GM10847 (cell line): ENCODE measurements around the gene KIAA1671.

Source experiments
- POLR2A ChIP-seq: IDR thresholded peaks from 2 replicates; pipeline ENCODE4 v1.6.1; 2011; ENCODE audit not compliant: insufficient read length; ENCODE audit errors: extremely low read depth

The KIAA1671 gene

GRCh38 chr22:25125693-25126357, 173.3 kb downstream of the KIAA1671 start:
- no peak for TF ChIP-seq POLR2A

GRCh38 chr22:25126510-25126909, 174.0 kb downstream of the KIAA1671 start:
- no peak for TF ChIP-seq POLR2A

- no peak for TF ChIP-seq POLR2A
Measured at GRCh38 chr22:25127318-25127717, 174.8 kb downstream of the KIAA1671 start.

- TF ChIP-seq POLR2A: no peak
Measured at GRCh38 chr22:25130462-25130861, 177.9 kb downstream of the KIAA1671 start.

- TF ChIP-seq POLR2A: no peak
Measured at GRCh38 chr22:25131198-25131887, 178.8 kb downstream of the KIAA1671 start.

GRCh38 chr22:25134028-25134427, 181.5 kb downstream of the KIAA1671 start:
- TF ChIP-seq POLR2A: no peak

GRCh38 chr22:25134451-25134850, 181.9 kb downstream of the KIAA1671 start:
- no peak for TF ChIP-seq POLR2A

GRCh38 chr22:25136953-25137576, 184.5 kb downstream of the KIAA1671 start:
- no peak for TF ChIP-seq POLR2A

GRCh38 chr22:25137577-25138525, 185.3 kb downstream of the KIAA1671 start:
- TF ChIP-seq POLR2A: no peak

- TF ChIP-seq POLR2A: no peak
Measured at GRCh38 chr22:25139062-25139461, 186.5 kb downstream of the KIAA1671 start.

- no peak for TF ChIP-seq POLR2A
Measured at GRCh38 chr22:25142102-25142501, 189.6 kb downstream of the KIAA1671 start.

- TF ChIP-seq POLR2A: no peak
Measured at GRCh38 chr22:25143156-25144076, 190.9 kb downstream of the KIAA1671 start.

GRCh38 chr22:25144522-25144921, 192.0 kb downstream of the KIAA1671 start:
- no peak for TF ChIP-seq POLR2A

- no peak for TF ChIP-seq POLR2A
Measured at GRCh38 chr22:25146307-25146706, 193.8 kb downstream of the KIAA1671 start.
